IPS-20b (cell line): ENCODE data around the gene ZNF573.
A peak's percentile ranks its signal among the peaks of the same experiment; 100 is the strongest.

ENCODE experiments used
- H3K27ac ChIP-seq: one replicate; pipeline ENCODE4 v1.5.1; 2013; ENCODE audit warnings: low read length
- H3K27me3 ChIP-seq: 2 replicates; pipeline ENCODE4 v1.6.1; 2013; ENCODE audit warnings: mild to moderate bottlenecking, low read length, inconsistent platforms; ENCODE audit not compliant: insufficient read depth
- H3K36me3 ChIP-seq: 2 replicates; pipeline ENCODE4 v1.6.1; 2013; ENCODE audit warnings: low read depth, mild to moderate bottlenecking, inconsistent platforms, low read length, moderate library complexity; ENCODE audit not compliant: insufficient read depth
- H3K4me1 ChIP-seq: 2 replicates; pipeline ENCODE4 v1.6.1; 2013; ENCODE audit warnings: mild to moderate bottlenecking, control low read depth, inconsistent platforms, low read length, moderate library complexity; ENCODE audit not compliant: insufficient read depth
- H3K4me3 ChIP-seq: 2 replicates; pipeline ENCODE4 v1.5.1; 2013; ENCODE audit warnings: mild to moderate bottlenecking, low read length, inconsistent platforms
- H3K9ac ChIP-seq: 2 replicates; pipeline ENCODE4 v1.6.1; 2013; ENCODE audit warnings: low read depth, mild to moderate bottlenecking, inconsistent platforms, low read length, moderate library complexity
- H3K9me3 ChIP-seq: 2 replicates; pipeline ENCODE4 v1.6.1; 2013; ENCODE audit warnings: mild to moderate bottlenecking, low read depth, low read length, inconsistent platforms; ENCODE audit not compliant: insufficient read depth

Gene ZNF573

GRCh38 chr19:37691881-37692504 is 87.4 kb downstream of the ZNF573 start:
- Histone ChIP-seq H3K27ac (no peak overlapping the region), H3K4me3 (peak overlapping the region; percentile 88), H3K4me1 (peaks cover 3% of the 10 kb centered on the region; the same call in 1 of the 2 replicates), H3K27me3 (peaks cover 32% of the 10 kb centered on the region; the same call in 1 of the 2 replicates), H3K9ac (peak overlapping the region; percentile 79), H3K9me3 (no peaks in the 10 kb centered on the region), H3K36me3 (peaks cover 6% of the 10 kb centered on the region; the same call in 1 of the 2 replicates)
